GM23338 (cell line): ENCODE data around the gene LYZL2. TPM values are rescaled to one million over a fixed set of nuclear protein-coding genes. Genes with fewer than 3 reads are reported as not detected.

Experiments
- ATAC-seq: fragments of 200-7000 bp; cut with Tn5 transposase; 3 replicates; pipeline ENCODE4 v1.9.1; 2020
- DNase-seq: peaks from one replicate; pipeline ENCODE4 v3.0.0-alpha.2; 2015; ENCODE audit warnings: low spot score
- H2AFZ ChIP-seq: fragments of 200-600 bp; sonication (generic); 2 replicates; pipeline ENCODE4 v1.8.0; 2016; ENCODE audit warnings: antibody characterized with exemption, mild to moderate bottlenecking, moderate library complexity
- H3F3A ChIP-seq: fragments of 200-600 bp; sonication (generic); replicated peaks from 2 replicates; pipeline ENCODE4 v1.8.0; 2017; ENCODE audit warnings: antibody characterized with exemption, mixed run types, low read depth
- H3K27ac ChIP-seq: fragments of 200-600 bp; sonication (generic); 2 replicates; pipeline ENCODE4 v1.6.1; 2016; ENCODE audit warnings: low read depth
- H3K27me3 ChIP-seq: fragments of 200-600 bp; sonication (generic); 2 replicates; pipeline ENCODE4 v1.8.0; 2016; ENCODE audit warnings: mild to moderate bottlenecking, mixed run types, moderate library complexity; ENCODE audit not compliant: insufficient read depth
- H3K36me3 ChIP-seq: fragments of 200-600 bp; sonication (generic); 2 replicates; pipeline ENCODE4 v1.8.0; 2016; ENCODE audit warnings: mild to moderate bottlenecking; ENCODE audit not compliant: insufficient read depth
- H3K4me1 ChIP-seq: fragments of 200-600 bp; sonication (generic); 2 replicates; pipeline ENCODE4 v1.8.0; 2016; ENCODE audit warnings: mild to moderate bottlenecking, moderate library complexity; ENCODE audit not compliant: insufficient read depth
- H3K4me2 ChIP-seq: fragments of 200-600 bp; sonication (generic); 2 replicates; pipeline ENCODE4 v1.7.1; 2017; ENCODE audit warnings: mixed run types
- H3K4me3 ChIP-seq: fragments of 200-600 bp; sonication (generic); 2 replicates; pipeline ENCODE4 v1.6.1; 2016; ENCODE audit warnings: mixed run types
- H3K79me2 ChIP-seq: fragments of 200-600 bp; sonication (generic); replicated peaks from 2 replicates; pipeline ENCODE4 v1.8.0; 2017; ENCODE audit warnings: mild to moderate bottlenecking; ENCODE audit not compliant: insufficient read depth
- H3K9me2 ChIP-seq: fragments of 200-600 bp; sonication (generic); 2 replicates; pipeline ENCODE4 v1.8.0; 2017; ENCODE audit not compliant: insufficient read depth
- H4K20me1 ChIP-seq: fragments of 200-600 bp; sonication (generic); replicated peaks from 2 replicates; pipeline ENCODE4 v1.8.0; 2017; ENCODE audit warnings: mild to moderate bottlenecking; ENCODE audit not compliant: insufficient read depth
- H3K27ac Mint-ChIP-seq: 2 replicates; pipeline ENCODE4 v1.8.0; 2020; ENCODE audit warnings: inconsistent platforms, mild to moderate bottlenecking, moderate library complexity, mixed read lengths
- H3K27me3 Mint-ChIP-seq: 3 replicates; pipeline ENCODE4 v1.8.0; 2022; ENCODE audit warnings: low read depth, mild to moderate bottlenecking, moderate library complexity, mixed read lengths, inconsistent platforms; ENCODE audit not compliant: insufficient read depth, poor library complexity
- H3K36me3 Mint-ChIP-seq: 3 replicates; pipeline ENCODE4 v1.8.0; 2021; ENCODE audit warnings: low read depth, mild to moderate bottlenecking, inconsistent platforms, moderate library complexity, mixed read lengths
- H3K4me1 Mint-ChIP-seq: 3 replicates; pipeline ENCODE4 v1.8.0; 2020; ENCODE audit warnings: mild to moderate bottlenecking, inconsistent platforms, mixed read lengths
- H3K4me3 Mint-ChIP-seq: 3 replicates; pipeline ENCODE4 v1.8.0; 2021; ENCODE audit warnings: moderate library complexity, mild to moderate bottlenecking, inconsistent platforms, mixed read lengths
- H3K9me3 Mint-ChIP-seq: 3 replicates; pipeline ENCODE4 v1.8.0; 2020; ENCODE audit warnings: moderate library complexity, mild to moderate bottlenecking, inconsistent platforms, mixed read lengths
- CREB1 ChIP-seq: fragments of 250-450 bp; sonication (Bioruptor Pico); IDR thresholded peaks from 2 replicates; pipeline ENCODE4 v1.5.0; 2020; ENCODE audit warnings: low read depth, mild to moderate bottlenecking, moderate library complexity
- EZH2 ChIP-seq: fragments of 200-600 bp; sonication (generic); IDR thresholded peaks from one replicate; pipeline ENCODE4 v1.8.0; 2017; ENCODE audit warnings: antibody characterized with exemption, mild to moderate bottlenecking, low read depth; ENCODE audit not compliant: unreplicated experiment
- EZH2phosphoT487 ChIP-seq: fragments of 200-600 bp; sonication (generic); IDR thresholded peaks from one replicate; pipeline ENCODE4 v1.8.1; 2018; ENCODE audit warnings: antibody characterized with exemption; ENCODE audit not compliant: unreplicated experiment
- JUNB ChIP-seq: IDR thresholded peaks from one replicate; pipeline ENCODE4 v1.6.1; 2016; ENCODE audit warnings: antibody characterized with exemption; ENCODE audit not compliant: unreplicated experiment
- NANOG ChIP-seq: IDR thresholded peaks from 2 replicates; pipeline ENCODE4 v1.6.1; 2016; ENCODE audit warnings: antibody characterized with exemption, borderline replicate concordance
- POLR2AphosphoS5 ChIP-seq: IDR thresholded peaks from 2 replicates; pipeline ENCODE4 v1.6.1; 2016; ENCODE audit warnings: antibody characterized with exemption, low read depth
- STAT1 ChIP-seq: IDR thresholded peaks from one replicate; pipeline ENCODE4 v1.6.1; 2016; ENCODE audit warnings: antibody characterized with exemption; ENCODE audit not compliant: unreplicated experiment
- ZNF114 ChIP-seq: fragments of 250-450 bp; sonication (Bioruptor Pico); IDR thresholded peaks from 2 replicates; pipeline ENCODE4 v1.5.0; 2020; ENCODE audit warnings: mild to moderate bottlenecking, moderate library complexity
- ZNF331 ChIP-seq: fragments of 250-450 bp; sonication (Bioruptor Pico); IDR thresholded peaks from 2 replicates; pipeline ENCODE4 v1.5.0; 2020; ENCODE audit warnings: low read depth, mild to moderate bottlenecking, moderate library complexity
- polyA plus RNA-seq: library from polyadenylated mRNA; unstranded; fragments of >200 nt; fragmentation: Nextera tagmentation; extraction: Ambion mirVana; gene quantifications from 2 replicates; pipeline ENCODE4 v1.2.1, GENCODE V29; 2016
- total RNA-seq: library from RNA; depleted of rRNA; stranded (reverse); fragments of >200 nt; shearing (Covaris generic); gene quantifications from 2 replicates; pipeline ENCODE4 v1.2.3, GENCODE V29; 2014
- TF ChIP-seq, protein P1 (sequence below), 2 experiments: fragments of 200-600 bp in 1 of 2; sonication (generic) in 1 of 2; conservative IDR thresholded peaks; 2 replicates each; pipeline versions ENCODE4 v1.5.1 to v1.6.1; 2016 to 2017; ENCODE audit warnings: antibody characterized with exemption in 2 of 2, low read depth in 2 of 2, mild to moderate bottlenecking in 2 of 2, moderate library complexity in 1 of 2
- TF ChIP-seq, protein P2 (sequence below): IDR thresholded peaks from one replicate; pipeline ENCODE4 v1.6.1; 2018; ENCODE audit warnings: antibody characterized with exemption; ENCODE audit not compliant: unreplicated experiment
- TF ChIP-seq, protein P3 (sequence below): IDR thresholded peaks from 2 replicates; pipeline ENCODE4 v1.6.1; 2016; ENCODE audit warnings: antibody characterized with exemption

The LYZL2 gene
- total and polyA plus RNA-seq, 2 experiments from 2014 or later = not detected

DNA sequence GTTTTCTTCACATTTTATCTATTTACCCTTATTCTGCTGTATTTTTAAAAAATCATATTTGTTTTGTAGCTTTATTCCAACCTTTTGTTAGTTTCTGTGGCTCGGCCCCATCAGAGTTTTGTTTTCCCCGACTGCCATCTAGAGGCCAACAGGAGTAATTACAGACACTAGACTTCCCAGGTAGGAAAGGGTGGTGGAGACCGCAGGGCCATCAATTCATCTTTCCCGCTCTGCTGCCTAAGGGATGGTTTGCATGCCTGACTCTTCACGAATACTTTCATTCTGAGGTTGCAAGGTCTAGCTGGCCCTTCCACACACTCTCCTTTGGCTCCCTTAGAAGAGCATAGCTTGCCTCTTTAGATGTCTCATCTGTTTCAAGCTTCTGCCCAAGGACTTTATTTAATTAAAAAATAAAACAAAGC, 38.3 kb downstream of the LYZL2 start:
- DNase-seq = peak; percentile 73
- peaks cover 8% of the 10 kb centered on the region; the same call in 1 of the 2 replicates for H3K4me1 ChIP-seq
- no peaks in the 10 kb centered on the region for H3K36me3 ChIP-seq
- no peak overlapping the region for H2AFZ ChIP-seq
- TF ChIP-seq, protein P1, sequence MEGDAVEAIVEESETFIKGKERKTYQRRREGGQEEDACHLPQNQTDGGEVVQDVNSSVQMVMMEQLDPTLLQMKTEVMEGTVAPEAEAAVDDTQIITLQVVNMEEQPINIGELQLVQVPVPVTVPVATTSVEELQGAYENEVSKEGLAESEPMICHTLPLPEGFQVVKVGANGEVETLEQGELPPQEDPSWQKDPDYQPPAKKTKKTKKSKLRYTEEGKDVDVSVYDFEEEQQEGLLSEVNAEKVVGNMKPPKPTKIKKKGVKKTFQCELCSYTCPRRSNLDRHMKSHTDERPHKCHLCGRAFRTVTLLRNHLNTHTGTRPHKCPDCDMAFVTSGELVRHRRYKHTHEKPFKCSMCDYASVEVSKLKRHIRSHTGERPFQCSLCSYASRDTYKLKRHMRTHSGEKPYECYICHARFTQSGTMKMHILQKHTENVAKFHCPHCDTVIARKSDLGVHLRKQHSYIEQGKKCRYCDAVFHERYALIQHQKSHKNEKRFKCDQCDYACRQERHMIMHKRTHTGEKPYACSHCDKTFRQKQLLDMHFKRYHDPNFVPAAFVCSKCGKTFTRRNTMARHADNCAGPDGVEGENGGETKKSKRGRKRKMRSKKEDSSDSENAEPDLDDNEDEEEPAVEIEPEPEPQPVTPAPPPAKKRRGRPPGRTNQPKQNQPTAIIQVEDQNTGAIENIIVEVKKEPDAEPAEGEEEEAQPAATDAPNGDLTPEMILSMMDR (conservative IDR thresholded peaks at IDR 0.05; ENCODE audit: low read depth in 2 of 2) = peak; percentile 70 to 83
- TF ChIP-seq CREB1 (CRISPR knock-in tag) = no peak
- H3K4me1 Mint-ChIP-seq = peaks cover 19% of the 10 kb centered on the region
- no peaks in the 10 kb centered on the region for H4K20me1 ChIP-seq
- no peak overlapping the region for H3K4me3 ChIP-seq
- ATAC-seq = peak; percentile 59
- H3K9me2 ChIP-seq = no peaks in the 10 kb centered on the region
- H3K27ac Mint-ChIP-seq = no peak overlapping the region
- H3K27me3 Mint-ChIP-seq = peaks cover 30% of the 10 kb centered on the region
- H3K36me3 Mint-ChIP-seq = no peaks in the 10 kb centered on the region
- peaks cover 23% of the 10 kb centered on the region for H3K27me3 ChIP-seq
- no peak overlapping the region for H3K4me3 Mint-ChIP-seq
- H3F3A ChIP-seq = no peaks in the 10 kb centered on the region
- no peak overlapping the region for H3K27ac ChIP-seq
- H3K9me3 Mint-ChIP-seq = no peaks in the 10 kb centered on the region; the same call in 2 of the 3 replicates
- H3K79me2 ChIP-seq = no peaks in the 10 kb centered on the region
- no peak overlapping the region for H3K4me2 ChIP-seq

DNA sequence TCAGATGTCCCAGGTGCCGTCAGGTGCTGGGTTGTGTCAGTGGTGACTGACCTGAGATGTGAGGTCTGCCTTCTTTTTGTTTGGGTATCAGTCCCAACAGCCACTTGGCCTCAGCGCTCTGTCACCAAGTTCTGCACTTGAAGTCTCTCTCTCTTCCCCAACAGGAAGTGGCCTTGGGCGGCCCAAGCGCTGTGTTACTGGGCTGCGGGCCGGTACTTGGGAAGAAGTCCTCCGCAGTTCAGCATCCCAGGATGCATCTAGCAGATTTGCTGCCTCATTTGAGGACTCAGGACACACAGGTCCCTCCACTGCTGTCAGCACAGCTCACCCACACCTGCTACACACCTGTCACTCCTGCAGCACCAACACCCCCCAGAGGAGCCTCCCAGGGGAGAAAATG, 40.1 kb downstream of the LYZL2 start:
- Histone ChIP-seq H3K4me2 (no peak overlapping the region), H4K20me1 (no peaks in the 10 kb centered on the region), H3K4me3 (no peak overlapping the region), H3K79me2 (no peaks in the 10 kb centered on the region), H3F3A (no peaks in the 10 kb centered on the region), H3K27me3 (peaks cover 6% of the 10 kb centered on the region; the same call in 1 of the 2 replicates), H3K27ac (no peak overlapping the region), H3K36me3 (no peaks in the 10 kb centered on the region), H2AFZ (peak overlapping the region; percentile 34; the same call in 1 of the 2 replicates), H3K9me2 (no peaks in the 10 kb centered on the region), H3K4me1 (peaks cover 6% of the 10 kb centered on the region; the same call in 1 of the 2 replicates)
- no peaks in the 10 kb centered on the region; the same call in 2 of the 3 replicates for H3K9me3 Mint-ChIP-seq
- no peaks in the 10 kb centered on the region for H3K36me3 Mint-ChIP-seq
- no peak overlapping the region for H3K27ac Mint-ChIP-seq
- no peak overlapping the region for H3K4me3 Mint-ChIP-seq
- DNase-seq (peak; percentile 13), ATAC-seq (no peak)
- peaks cover 12% of the 10 kb centered on the region for H3K27me3 Mint-ChIP-seq
- peaks cover 15% of the 10 kb centered on the region for H3K4me1 Mint-ChIP-seq
- TF ChIP-seq STAT1 (no peak), POLR2AphosphoS5 (no peak), EZH2 (no peak), ZNF331 (CRISPR knock-in tag) (no peak), CREB1 (CRISPR knock-in tag) (no peak), NANOG (no peak), ZNF114 (no peak), EZH2phosphoT487 (no peak), JUNB (no peak)
- TF ChIP-seq, protein P2, sequence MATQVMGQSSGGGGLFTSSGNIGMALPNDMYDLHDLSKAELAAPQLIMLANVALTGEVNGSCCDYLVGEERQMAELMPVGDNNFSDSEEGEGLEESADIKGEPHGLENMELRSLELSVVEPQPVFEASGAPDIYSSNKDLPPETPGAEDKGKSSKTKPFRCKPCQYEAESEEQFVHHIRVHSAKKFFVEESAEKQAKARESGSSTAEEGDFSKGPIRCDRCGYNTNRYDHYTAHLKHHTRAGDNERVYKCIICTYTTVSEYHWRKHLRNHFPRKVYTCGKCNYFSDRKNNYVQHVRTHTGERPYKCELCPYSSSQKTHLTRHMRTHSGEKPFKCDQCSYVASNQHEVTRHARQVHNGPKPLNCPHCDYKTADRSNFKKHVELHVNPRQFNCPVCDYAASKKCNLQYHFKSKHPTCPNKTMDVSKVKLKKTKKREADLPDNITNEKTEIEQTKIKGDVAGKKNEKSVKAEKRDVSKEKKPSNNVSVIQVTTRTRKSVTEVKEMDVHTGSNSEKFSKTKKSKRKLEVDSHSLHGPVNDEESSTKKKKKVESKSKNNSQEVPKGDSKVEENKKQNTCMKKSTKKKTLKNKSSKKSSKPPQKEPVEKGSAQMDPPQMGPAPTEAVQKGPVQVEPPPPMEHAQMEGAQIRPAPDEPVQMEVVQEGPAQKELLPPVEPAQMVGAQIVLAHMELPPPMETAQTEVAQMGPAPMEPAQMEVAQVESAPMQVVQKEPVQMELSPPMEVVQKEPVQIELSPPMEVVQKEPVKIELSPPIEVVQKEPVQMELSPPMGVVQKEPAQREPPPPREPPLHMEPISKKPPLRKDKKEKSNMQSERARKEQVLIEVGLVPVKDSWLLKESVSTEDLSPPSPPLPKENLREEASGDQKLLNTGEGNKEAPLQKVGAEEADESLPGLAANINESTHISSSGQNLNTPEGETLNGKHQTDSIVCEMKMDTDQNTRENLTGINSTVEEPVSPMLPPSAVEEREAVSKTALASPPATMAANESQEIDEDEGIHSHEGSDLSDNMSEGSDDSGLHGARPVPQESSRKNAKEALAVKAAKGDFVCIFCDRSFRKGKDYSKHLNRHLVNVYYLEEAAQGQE = no peak
- TF ChIP-seq, protein P3, sequence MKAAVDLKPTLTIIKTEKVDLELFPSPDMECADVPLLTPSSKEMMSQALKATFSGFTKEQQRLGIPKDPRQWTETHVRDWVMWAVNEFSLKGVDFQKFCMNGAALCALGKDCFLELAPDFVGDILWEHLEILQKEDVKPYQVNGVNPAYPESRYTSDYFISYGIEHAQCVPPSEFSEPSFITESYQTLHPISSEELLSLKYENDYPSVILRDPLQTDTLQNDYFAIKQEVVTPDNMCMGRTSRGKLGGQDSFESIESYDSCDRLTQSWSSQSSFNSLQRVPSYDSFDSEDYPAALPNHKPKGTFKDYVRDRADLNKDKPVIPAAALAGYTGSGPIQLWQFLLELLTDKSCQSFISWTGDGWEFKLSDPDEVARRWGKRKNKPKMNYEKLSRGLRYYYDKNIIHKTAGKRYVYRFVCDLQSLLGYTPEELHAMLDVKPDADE = no peak
- TF ChIP-seq, protein P1 (conservative IDR thresholded peaks at IDR 0.05; ENCODE audit: low read depth in 2 of 2) = no peak
